Kidney (tissue), 14 donors: ENCODE data around the gene LY86. TPM values are rescaled to one million over a fixed set of nuclear protein-coding genes. Genes with fewer than 3 reads are reported as not detected.
A peak's percentile ranks its signal among the peaks of the same experiment; 100 is the strongest.

Source experiments
- DNase-seq, 5 donors: peaks; one replicate each; pipeline ENCODE4 v3.0.0-alpha.2; 2013 to 2020
- FAIRE-seq: peaks from 2 replicates; lab custom pipeline; 2012; peaks lifted over from hg19 to GRCh38; lab: Jason Lieb, UNC
- H3K27ac ChIP-seq, 2 donors: one replicate each; pipeline ENCODE4 v1.7.0; 2013; ENCODE audit warnings: low read depth in 2 of 2, low read length in 2 of 2, inconsistent platforms in 1 of 2
- H3K27me3 ChIP-seq: one replicate; pipeline ENCODE4 v1.7.1; 2013; ENCODE audit warnings: low read length, inconsistent platforms; ENCODE audit not compliant: control insufficient read depth, insufficient read depth
- H3K36me3 ChIP-seq, 3 donors: one replicate each; pipeline versions ENCODE4 v1.7.0 to v1.7.1; 2013; ENCODE audit warnings: low read length in 3 of 3, control low read depth in 1 of 3, inconsistent platforms in 1 of 3; ENCODE audit not compliant: insufficient read depth in 3 of 3, control insufficient read depth in 2 of 3
- H3K4me1 ChIP-seq, 3 donors: one replicate each; pipeline versions ENCODE4 v1.7.0 to v1.7.1; 2013; ENCODE audit warnings: low read length in 3 of 3, inconsistent platforms in 1 of 3, low read depth in 1 of 3; ENCODE audit not compliant: control insufficient read depth in 2 of 3, insufficient read depth in 2 of 3
- H3K4me3 ChIP-seq, 3 donors: one replicate each; pipeline versions ENCODE4 v1.7.0 to v1.8.1; 2013; ENCODE audit warnings: low read length in 3 of 3, control low read depth in 1 of 3, inconsistent platforms in 1 of 3
- H3K9ac ChIP-seq, 3 donors: one replicate each; pipeline versions ENCODE4 v1.7.0 to v1.7.1; 2013; ENCODE audit warnings: low read length in 3 of 3, control low read depth in 1 of 3, inconsistent platforms in 1 of 3
- H3K9me3 ChIP-seq, 3 donors: one replicate each; pipeline versions ENCODE4 v1.7.0 to v1.7.1; 2013; ENCODE audit warnings: low read length in 3 of 3, control low read depth in 1 of 3, inconsistent platforms in 1 of 3; ENCODE audit not compliant: control insufficient read depth in 2 of 3, insufficient read depth in 1 of 3
- CTCF ChIP-seq: IDR thresholded peaks from 3 replicates; pipeline ENCODE4 v1.5.1; 2012; ENCODE audit warnings: mild to moderate bottlenecking, moderate library complexity, borderline replicate concordance; ENCODE audit not compliant: insufficient read depth; ENCODE audit errors: extremely low read depth
- intact Hi-C: fragments of 100-400 bp; cut with DNase I; formaldehyde crosslinking; loops from one replicate; pipeline ENCODE4 v1.11.1; 2022
- polyA plus RNA-seq: library from polyadenylated mRNA; stranded (reverse); fragments of 350-450 nt; fragmentation: Illumina TruSeq; extraction: RNeasy Lipid Tissue Mini Kit (QIAGEN cat#74804); gene quantifications from one replicate; pipeline ENCODE4 v1.2.3, GENCODE V29; 2014; ENCODE audit warnings: low read depth, low replicate concordance; ENCODE audit not compliant: insufficient read depth
- total RNA-seq: library from RNA; stranded (reverse); fragmentation: NEBNext Ultra II Directional; extraction: Animal tissue kit (Norgen Biotek cat#: 25700); gene quantifications from one replicate; pipeline ENCODE4 v1.2.1, GENCODE V29; 2021
- donor health status: control.
- donor health status: control.
- donor health status: control.
- donor health status: control.
- donor health status: control.
- donor health status: DM: yes; HTN: yes; CAD: no.
- donor health status: Normal renal cell carcinoma (clear cell type).

LY86 gene
- total and polyA plus RNA-seq, 2 donors from 2014 or later, result 4.8 to 6.1 TPM

- no peak overlapping the region for H3K9ac ChIP-seq
- no peaks in the 10 kb centered on the region for H3K36me3 ChIP-seq
- H3K27ac ChIP-seq, result no peak overlapping the region
- FAIRE-seq (no peak), DNase-seq (no peak)
- H3K4me1 ChIP-seq, result peaks cover 0 to 5% (median 5%) of the 10 kb centered on the region in 3 donors
- H3K27me3 ChIP-seq, result no peaks in the 10 kb centered on the region
- TF ChIP-seq CTCF, result no peak
- intact Hi-C loops, result no loop called here
- peaks cover 0 to 3% (median 0%) of the 10 kb centered on the region in 3 donors for H3K9me3 ChIP-seq
- H3K4me3 ChIP-seq, result no peak overlapping the region
These were observed 62.8 kb downstream of the LY86 start for GRCh38 chr6:6651335-6651734.

- no peak for DNase-seq
- H3K4me1 ChIP-seq, result peaks cover 0 to 5% (median 5%) of the 10 kb centered on the region in 3 donors
- no peak overlapping the region for H3K9ac ChIP-seq
- intact Hi-C loops, result no loop called here
- no peaks in the 10 kb centered on the region for H3K27me3 ChIP-seq
- H3K27ac ChIP-seq, result no peak overlapping the region
- FAIRE-seq, result no peak
- H3K36me3 ChIP-seq, result no peaks in the 10 kb centered on the region
- TF ChIP-seq CTCF, result no peak
- H3K4me3 ChIP-seq, result no peak overlapping the region
- H3K9me3 ChIP-seq, result no peaks in the 10 kb centered on the region
These were observed 64.4 kb downstream of the LY86 start for GRCh38 chr6:6652932-6653331.

GRCh38 chr6:6654599-6655575, 66.4 kb downstream of the LY86 start:
- peak overlapping the region; percentile 49 to 67 for H3K27ac ChIP-seq
- no peaks in the 10 kb centered on the region for H3K36me3 ChIP-seq
- no peaks in the 10 kb centered on the region for H3K9me3 ChIP-seq
- no peak for FAIRE-seq
- intact Hi-C loops, result no loop called here
- no peak overlapping the region for H3K4me3 ChIP-seq
- no peak overlapping the region for H3K9ac ChIP-seq
- H3K27me3 ChIP-seq, result no peaks in the 10 kb centered on the region
- TF ChIP-seq CTCF, result no peak
- peak in 3 of 5 donors; percentile 35 to 76 (median 36) for DNase-seq
- peaks cover 0 to 5% (median 5%) of the 10 kb centered on the region in 3 donors for H3K4me1 ChIP-seq
